Neuronal stem cell (in vitro differentiated cells): ENCODE data around the gene PDXDC1.
"Not testable (repeated sequence)": the region's sequence is repeated elsewhere in the genome, so short reads cannot be mapped to it uniquely, and the experiment has no call there.

Experiments used
- DNase-seq: peaks from one replicate; pipeline ENCODE4 v3.0.0-alpha.2; 2013; ENCODE audit warnings: low spot score
- H2AFZ ChIP-seq: one replicate; pipeline ENCODE4 v1.6.1; 2013; ENCODE audit warnings: mild to moderate bottlenecking, low read length, inconsistent platforms
- H2AK5ac ChIP-seq: 2 replicates; pipeline ENCODE4 v1.6.1; 2013; ENCODE audit warnings: low read depth, mild to moderate bottlenecking, inconsistent platforms, low read length, moderate library complexity, mixed read lengths
- H2BK120ac ChIP-seq: 2 replicates; pipeline ENCODE4 v1.6.1; 2013; ENCODE audit warnings: low read depth, mild to moderate bottlenecking, inconsistent platforms, low read length, moderate library complexity, mixed read lengths
- H2BK12ac ChIP-seq: one replicate; pipeline ENCODE4 v1.6.1; 2013; ENCODE audit warnings: low read length, inconsistent platforms
- H2BK15ac ChIP-seq: 2 replicates; pipeline ENCODE4 v1.6.1; 2013; ENCODE audit warnings: mild to moderate bottlenecking, low read length, inconsistent platforms, mixed read lengths
- H2BK5ac ChIP-seq: one replicate; pipeline ENCODE4 v1.6.1; 2013; ENCODE audit warnings: inconsistent platforms, mild to moderate bottlenecking, low read length, moderate library complexity
- H3K14ac ChIP-seq: one replicate; pipeline ENCODE4 v1.6.1; 2013; ENCODE audit warnings: low read length, inconsistent platforms
- H3K18ac ChIP-seq: 2 replicates; pipeline ENCODE4 v1.6.1; 2013; ENCODE audit warnings: low read length, inconsistent platforms
- H3K23ac ChIP-seq: 2 replicates; pipeline ENCODE4 v1.6.1; 2013; ENCODE audit warnings: low read depth, mild to moderate bottlenecking, mixed read lengths, low read length, inconsistent platforms; ENCODE audit not compliant: poor library complexity
- H3K27ac ChIP-seq: replicated peaks from 3 replicates; pipeline ENCODE4 v1.5.1; 2013; ENCODE audit warnings: low read length, inconsistent platforms
- H3K27me3 ChIP-seq, 3 experiments: 2 replicates each; pipeline ENCODE4 v1.6.1; 2013; ENCODE audit warnings: low read length in 3 of 3, mild to moderate bottlenecking in 2 of 3, inconsistent platforms in 1 of 3, low read depth in 1 of 3, mixed read lengths in 1 of 3, moderate library complexity in 1 of 3; ENCODE audit not compliant: control insufficient read depth in 3 of 3, insufficient read depth in 3 of 3
- H3K36me3 ChIP-seq, 2 donors: replicated peaks in 1 of 2; 2 replicates each; pipeline ENCODE4 v1.6.1; 2013; ENCODE audit warnings: low read length in 2 of 2; ENCODE audit not compliant: control insufficient read depth in 2 of 2, insufficient read depth in 2 of 2
- H3K4ac ChIP-seq: 2 replicates; pipeline ENCODE4 v1.6.1; 2013; ENCODE audit warnings: inconsistent platforms, mild to moderate bottlenecking, low read length, moderate library complexity
- H3K4me1 ChIP-seq, 2 donors: 1 replicate in 1 of 2; 2 replicates in 1 of 2; pipeline ENCODE4 v1.6.1; 2013; ENCODE audit warnings: low read length in 2 of 2, low read depth in 1 of 2; ENCODE audit not compliant: control insufficient read depth in 2 of 2, insufficient read depth in 1 of 2
- H3K4me2 ChIP-seq: one replicate; pipeline ENCODE4 v1.6.1; 2013; ENCODE audit warnings: mild to moderate bottlenecking, low read length, inconsistent platforms; ENCODE audit not compliant: insufficient read depth, poor library complexity, severe bottlenecking
- H3K4me3 ChIP-seq, 2 donors: 2 replicates each; pipeline ENCODE4 v1.5.1; 2013; ENCODE audit warnings: low read length in 2 of 2, mild to moderate bottlenecking in 2 of 2, inconsistent platforms in 1 of 2, moderate library complexity in 1 of 2
- H3K79me1 ChIP-seq: one replicate; pipeline ENCODE4 v1.6.1; 2013; ENCODE audit warnings: low read depth, mild to moderate bottlenecking, inconsistent platforms, low read length, moderate library complexity
- H3K9ac ChIP-seq: one replicate; pipeline ENCODE4 v1.6.1; 2013; ENCODE audit warnings: mild to moderate bottlenecking, low read depth, low read length, inconsistent platforms; ENCODE audit not compliant: poor library complexity
- H3K9me3 ChIP-seq, 2 donors: replicated peaks in 1 of 2; 2 replicates each; pipeline versions ENCODE3 to v1.6.1; 2013; ENCODE audit warnings: low read length in 2 of 2, mild to moderate bottlenecking in 2 of 2, inconsistent platforms in 1 of 2, low read depth in 1 of 2, mixed read lengths in 1 of 2, moderate library complexity in 1 of 2; ENCODE audit not compliant: control insufficient read depth in 2 of 2, insufficient read depth in 1 of 2
- H4K8ac ChIP-seq: one replicate; pipeline ENCODE4 v1.6.1; 2013; ENCODE audit warnings: low read depth, mild to moderate bottlenecking, inconsistent platforms, low read length, moderate library complexity
- H4K91ac ChIP-seq: one replicate; pipeline ENCODE4 v1.6.1; 2013; ENCODE audit warnings: low read length, low read depth, mild to moderate bottlenecking, inconsistent platforms; ENCODE audit not compliant: poor library complexity
- WGBS, 2 donors: extraction: QIAGEN DNeasy Blood & Tissue Kit; methylation state at CpG; one replicate each; pipeline ENCODE4 v1.1.7; 2013; ENCODE audit warnings: missing lambda C conversion rate in 2 of 2, mixed read lengths in 1 of 2; ENCODE audit not compliant: insufficient read length in 2 of 2, insufficient replicate concordance in 1 of 2; ENCODE audit errors: extremely low coverage in 2 of 2; 5-methylcytosine and 5-hydroxymethylcytosine counted together

PDXDC1 gene

DNA sequence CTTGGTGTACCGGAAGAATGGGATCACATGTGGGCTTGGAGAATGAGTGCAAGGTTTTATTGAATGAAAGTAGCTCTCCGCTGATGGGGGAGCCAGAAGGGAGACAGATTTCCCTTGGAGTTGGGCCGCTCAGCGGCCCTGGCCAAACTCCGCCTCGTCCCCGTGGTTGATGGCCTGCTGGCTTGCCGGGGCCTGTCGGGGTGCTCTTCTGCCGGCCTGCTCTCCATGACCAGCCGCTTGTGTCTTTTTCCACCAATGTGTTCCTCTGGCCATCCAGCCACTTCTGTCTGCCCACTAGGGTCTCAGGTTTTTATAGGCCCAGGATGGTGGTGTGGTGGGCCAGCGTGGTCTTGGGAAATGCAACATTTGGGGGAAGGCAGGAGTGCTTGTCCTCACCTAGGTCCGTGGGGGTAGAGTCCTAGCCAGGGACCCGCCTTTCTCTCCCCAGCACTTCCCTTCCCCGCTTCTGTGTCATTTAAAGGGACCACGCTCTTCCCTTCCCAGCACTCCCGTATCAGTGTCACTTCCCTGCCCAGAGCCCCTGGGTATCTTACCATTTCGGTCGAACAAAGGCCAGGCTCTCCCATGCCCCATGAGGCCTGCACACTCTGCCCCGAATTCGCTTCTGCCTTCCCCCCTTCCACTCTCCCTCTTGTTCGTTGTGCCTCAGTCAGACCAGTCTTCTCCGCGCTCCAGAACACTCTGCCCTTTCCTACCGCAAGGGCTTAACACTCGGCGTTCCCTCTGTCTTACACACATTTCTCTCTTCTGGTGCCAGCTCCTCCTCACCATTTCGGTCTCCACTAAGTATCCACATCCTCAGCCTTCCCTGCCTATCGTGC is 52.9 kb downstream of the PDXDC1 start:
- not testable (repeated sequence) for H3K4ac ChIP-seq, H3K4me2 ChIP-seq, H3K79me1 ChIP-seq, H3K27ac ChIP-seq, H3K9me3 ChIP-seq, H4K91ac ChIP-seq, H3K23ac ChIP-seq, H3K4me1 ChIP-seq, H2AFZ ChIP-seq, H2BK120ac ChIP-seq, H3K18ac ChIP-seq, H2AK5ac ChIP-seq, H3K27me3 ChIP-seq, H4K8ac ChIP-seq, H3K14ac ChIP-seq, H3K4me3 ChIP-seq, H3K9ac ChIP-seq, DNase-seq, H2BK15ac ChIP-seq
- peak overlapping the region; percentile 35 for H2BK5ac ChIP-seq
- peaks cover 22 to 65% of the 10 kb centered on the region in 2 donors for H3K36me3 ChIP-seq
- WGBS, 2 donors, result no CpG with 5 or more reads among the region's 29 CpGs
- peak overlapping the region; percentile 41 for H2BK12ac ChIP-seq

DNA sequence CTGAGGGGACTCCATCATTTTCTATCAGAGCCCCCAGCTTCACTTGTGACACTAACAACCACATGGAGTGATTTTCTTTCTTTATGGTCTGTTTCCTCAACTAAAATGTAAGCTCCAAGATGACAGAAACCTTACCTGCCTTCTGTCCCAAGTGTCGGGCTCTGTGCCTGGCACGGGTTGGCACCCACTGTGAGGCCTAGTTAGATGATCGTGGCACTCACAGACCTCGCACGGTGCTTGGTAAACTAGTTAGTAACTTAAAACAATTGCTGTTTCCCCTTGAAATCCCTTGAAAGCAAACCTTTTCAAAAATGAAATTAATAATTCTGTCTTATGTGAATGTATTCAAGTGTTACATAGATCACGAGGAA is 53.5 kb downstream of the PDXDC1 start:
- not testable (repeated sequence) for H3K9ac ChIP-seq, H2AK5ac ChIP-seq, H3K4me3 ChIP-seq, H4K91ac ChIP-seq, H2BK12ac ChIP-seq, H3K27me3 ChIP-seq, H3K27ac ChIP-seq, H3K79me1 ChIP-seq, H4K8ac ChIP-seq, H3K23ac ChIP-seq, H2BK120ac ChIP-seq, H3K4me1 ChIP-seq, DNase-seq, H2BK15ac ChIP-seq, H3K18ac ChIP-seq, H3K4ac ChIP-seq, H3K4me2 ChIP-seq, H3K14ac ChIP-seq, H3K9me3 ChIP-seq, H2AFZ ChIP-seq
- WGBS, 2 donors, result no CpG with 5 or more reads among the region's 6 CpGs
- H2BK5ac ChIP-seq, result peak overlapping the region; percentile 35
- peaks cover 25 to 65% of the 10 kb centered on the region in 2 donors for H3K36me3 ChIP-seq

DNA sequence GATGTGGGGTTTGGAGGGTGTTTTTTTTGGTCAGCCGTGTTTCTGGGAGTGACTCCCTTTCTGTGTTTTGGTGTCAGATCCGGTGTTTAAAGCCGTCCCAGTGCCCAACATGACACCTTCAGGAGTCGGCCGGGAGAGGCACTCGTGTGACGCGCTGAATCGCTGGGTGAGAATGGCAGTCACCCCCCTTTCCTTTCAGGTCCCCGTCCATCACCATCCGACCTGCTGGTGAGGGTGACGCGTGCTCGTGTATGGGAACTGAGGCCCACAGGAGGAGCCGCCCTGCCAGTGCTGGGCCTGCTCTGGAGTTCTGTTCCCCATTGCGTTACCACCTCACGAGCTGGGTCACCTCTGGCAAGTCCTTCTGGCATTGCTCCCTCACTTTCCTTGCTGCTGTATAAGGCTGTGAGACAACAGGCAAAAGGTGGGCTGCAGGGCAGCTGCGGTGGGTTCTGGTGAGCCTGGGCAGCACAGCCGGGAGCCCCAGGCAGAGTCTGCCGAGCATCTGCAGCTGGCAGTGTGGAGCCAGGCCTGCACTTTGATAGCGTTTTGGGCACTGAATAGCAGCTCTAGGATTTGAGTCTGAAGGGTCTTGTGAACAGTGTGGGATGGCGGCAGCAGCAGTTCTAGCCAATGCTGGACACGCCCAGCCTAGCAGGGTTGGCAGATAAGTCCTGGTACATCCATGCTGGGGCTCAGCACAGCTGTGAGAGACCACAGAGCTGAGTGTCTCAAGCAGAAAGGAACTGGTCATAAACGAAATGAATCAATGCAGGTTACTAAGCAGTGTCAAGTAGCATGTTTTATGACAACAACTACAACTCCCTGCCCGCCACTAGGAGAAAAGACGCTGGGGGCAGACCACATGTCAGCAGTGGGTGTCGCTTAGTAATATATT is 54.2 kb downstream of the PDXDC1 start:
- H3K9ac ChIP-seq, H4K91ac ChIP-seq, H3K4me3 ChIP-seq, H3K79me1 ChIP-seq, H2BK120ac ChIP-seq, H3K4ac ChIP-seq, H2BK12ac ChIP-seq, H3K4me1 ChIP-seq, DNase-seq, H2BK15ac ChIP-seq, H2AFZ ChIP-seq, H3K9me3 ChIP-seq, H2BK5ac ChIP-seq, H2AK5ac ChIP-seq, H3K27me3 ChIP-seq, H3K4me2 ChIP-seq, H3K27ac ChIP-seq, H4K8ac ChIP-seq, H3K18ac ChIP-seq: not testable (repeated sequence)
- peak overlapping the region; percentile 44 for H3K14ac ChIP-seq
- peaks cover 28 to 65% of the 10 kb centered on the region in 2 donors for H3K36me3 ChIP-seq
- peak overlapping the region; percentile 83 for H3K23ac ChIP-seq
- WGBS, 2 donors, result no CpG with 5 or more reads among the region's 27 CpGs

DNA sequence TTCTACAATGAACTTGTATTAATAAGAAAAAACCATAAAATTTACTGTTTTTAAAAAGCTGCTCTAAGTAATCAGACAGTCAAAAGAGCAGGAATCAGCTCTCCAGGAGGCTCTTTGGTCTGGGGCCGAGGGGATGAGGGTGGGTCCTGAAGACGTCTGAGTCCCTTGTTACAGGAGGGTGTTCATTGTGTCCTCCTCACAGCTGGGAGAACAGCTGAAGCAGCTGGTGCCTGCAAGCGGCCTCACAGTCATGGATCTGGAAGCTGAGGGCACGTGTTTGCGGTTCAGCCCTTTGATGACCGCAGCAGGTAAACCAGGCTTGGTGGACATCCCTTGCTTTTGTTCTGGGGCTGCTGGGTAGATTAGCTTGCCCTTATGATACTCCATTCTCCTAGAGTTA is 54.9 kb downstream of the PDXDC1 start:
- not testable (repeated sequence) for H2AK5ac ChIP-seq, H3K79me1 ChIP-seq, H3K9ac ChIP-seq, H3K4ac ChIP-seq, H3K4me1 ChIP-seq, H3K23ac ChIP-seq, H3K27me3 ChIP-seq, H4K91ac ChIP-seq, H2BK15ac ChIP-seq, H3K9me3 ChIP-seq, H2BK5ac ChIP-seq, H2AFZ ChIP-seq, H3K14ac ChIP-seq, H4K8ac ChIP-seq, H3K4me3 ChIP-seq, H2BK12ac ChIP-seq, H3K27ac ChIP-seq, DNase-seq, H3K4me2 ChIP-seq, H2BK120ac ChIP-seq, H3K18ac ChIP-seq
- H3K36me3 ChIP-seq, result peaks cover 34 to 67% of the 10 kb centered on the region in 2 donors
- no CpG with 5 or more reads among the region's 6 CpGs for WGBS, 2 donors
